Breast epithelium (tissue), 4 donors: Measurements from ENCODE around the gene DUSP3. TPM values are rescaled to one million over a fixed set of nuclear protein-coding genes. Genes with fewer than 3 reads are reported as not detected.

Experiments used
- DNase-seq, 2 donors: peaks; one replicate each; pipeline ENCODE4 v3.0.0-alpha.2; 2019; ENCODE audit warnings: low spot score in 2 of 2
- H3K27ac ChIP-seq, 2 donors: fragments of 200-600 bp; sonication (generic) in 1 of 2; one replicate each; pipeline ENCODE4 v1.5.1; 2016 to 2019; ENCODE audit warnings: mild to moderate bottlenecking in 1 of 2
- H3K27me3 ChIP-seq, 2 donors: fragments of 200-600 bp; sonication (generic) in 1 of 2; one replicate each; pipeline versions ENCODE4 v1.5.1 to v1.6.0; 2017 to 2019; ENCODE audit warnings: control low read depth in 1 of 2, mild to moderate bottlenecking in 1 of 2
- H3K36me3 ChIP-seq: fragments of 200-600 bp; one replicate; pipeline ENCODE4 v1.5.1; 2019
- H3K4me1 ChIP-seq, 2 donors: fragments of 200-600 bp; sonication (generic); one replicate each; pipeline ENCODE4 v1.5.1; 2016 to 2019; ENCODE audit warnings: control low read depth in 1 of 2
- H3K4me3 ChIP-seq, 3 donors: fragments of 200-600 bp; sonication (generic); 1 replicate in 2 of 3; 2 replicates in 1 of 3; pipeline ENCODE4 v1.5.1; 2016 to 2019; ENCODE audit warnings: mild to moderate bottlenecking in 3 of 3, moderate library complexity in 2 of 3
- H3K9me3 ChIP-seq, 2 donors: fragments of 200-600 bp; sonication (generic) in 1 of 2; one replicate each; pipeline ENCODE4 v1.5.1; 2016 to 2019; ENCODE audit warnings: control low read depth in 1 of 2
- CTCF ChIP-seq, 3 donors: fragments of 450-650 bp; IDR thresholded peaks; one replicate each; pipeline ENCODE4 v1.5.1; 2016 to 2017; ENCODE audit warnings: antibody characterized with exemption in 3 of 3, mild to moderate bottlenecking in 3 of 3, moderate library complexity in 3 of 3
- POLR2A ChIP-seq: fragments of 450-650 bp; IDR thresholded peaks from one replicate; pipeline ENCODE4 v1.6.1; 2016; ENCODE audit warnings: antibody characterized with exemption, mild to moderate bottlenecking, moderate library complexity
- intact Hi-C: fragments of 100-400 bp; cut with DNase I; formaldehyde crosslinking; loops from one replicate; pipeline ENCODE4 v1.15.1; 2023; ENCODE audit warnings: low total_unique reads
- total RNA-seq, 3 donors: library from RNA; depleted of rRNA; stranded (reverse); fragments of >200 nt; gene quantifications; one replicate each; pipeline ENCODE4 v1.1.0, GENCODE V29; 2016

Gene DUSP3
- total RNA-seq, 3 donors from 2014 or later: 51.5 to 74.9 (median 62.6) TPM

DNA sequence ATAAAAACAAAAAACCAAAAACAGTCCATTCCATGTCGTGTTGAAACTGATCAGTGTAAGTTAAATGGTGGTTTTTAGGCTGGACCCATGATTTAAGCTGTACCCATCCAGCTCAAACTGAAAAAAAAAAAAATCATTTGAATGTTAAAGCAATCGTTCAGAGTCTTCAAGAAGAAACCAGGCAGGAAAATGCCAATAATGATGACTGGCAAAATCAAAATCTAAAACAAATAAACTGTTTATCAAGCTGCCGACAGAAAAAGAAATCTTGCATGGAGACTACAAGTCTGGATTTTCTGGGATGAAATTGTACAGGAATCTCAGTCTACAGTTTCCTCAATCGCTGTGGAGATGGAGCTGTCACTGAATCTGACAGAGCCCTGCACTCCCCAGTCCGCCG is 60.9 kb downstream of the DUSP3 start:
- Histone ChIP-seq H3K36me3 (no peaks in the 10 kb centered on the region), H3K9me3 (no peaks in the 10 kb centered on the region), H3K4me3 (no peak overlapping the region), H3K27me3 (no peaks in the 10 kb centered on the region), H3K27ac (no peak overlapping the region), H3K4me1 (no peaks in the 10 kb centered on the region)
- intact Hi-C loops: no loop called here
- TF ChIP-seq POLR2A (no peak), CTCF (IDR thresholded peaks at IDR 0.05) (no peak)
- DNase-seq: no peak

Other genes with a start within 250 kb of the DUSP3 start
- gene ETV4, start 232.6 kb downstream of the DUSP3 start, total RNA-seq: 1 to 10 TPM in 2 of 3 donors, not detected in 1; 2.0 to 2.9 TPM
- gene MEOX1, start 117.1 kb downstream of the DUSP3 start, total RNA-seq: 10 to 100 TPM in 2 of 3 donors, 1 to 10 TPM in 1; 2.6 to 11.0 (median 10.5) TPM
- not detected for gene SOST, start 20.2 kb downstream of the DUSP3 start, total RNA-seq
- gene CFAP97D1, start 1.5 kb upstream of the DUSP3 start, total RNA-seq: under 1 TPM in 1 of 3 donors, not detected in 2; 0.16 TPM
- 10 to 100 TPM; 24.2 to 26.3 (median 26.2) TPM for gene MPP3, start 54.2 kb upstream of the DUSP3 start, total RNA-seq
- gene CD300LG, start 68.2 kb upstream of the DUSP3 start, total RNA-seq: 10 to 100 TPM; 17.9 to 69.2 (median 51.0) TPM
- 1 to 10 TPM; 2.6 to 7.9 (median 3.9) TPM for gene MPP2, start 128.6 kb upstream of the DUSP3 start, total RNA-seq
- not detected for gene PPY, start 163.5 kb upstream of the DUSP3 start, total RNA-seq
- gene PYY, start 175.0 kb upstream of the DUSP3 start, total RNA-seq: under 1 TPM in 2 of 3 donors, not detected in 1; 0.88 to 0.98 TPM
- 1 to 10 TPM in 2 of 3 donors, under 1 TPM in 1; 0.16 to 5.2 (median 4.7) TPM for gene NAGS, start 225.6 kb upstream of the DUSP3 start, total RNA-seq
- 10 to 100 TPM; 28.6 to 80.8 (median 41.0) TPM for gene TMEM101, start 236.0 kb upstream of the DUSP3 start, total RNA-seq